Lower leg skin (tissue), 3 donors: ENCODE data around the gene CCZ1B.
"Not testable (repeated sequence)": the region's sequence is repeated elsewhere in the genome, so short reads cannot be mapped to it uniquely, and the experiment has no call there.

Source experiments
- POLR2A ChIP-seq, 2 donors: fragments of 450-650 bp; IDR thresholded peaks; one replicate each; pipeline ENCODE4 v1.6.1; 2016 to 2017; ENCODE audit warnings: antibody characterized with exemption in 2 of 2, mild to moderate bottlenecking in 1 of 2, moderate library complexity in 1 of 2
- TF ChIP-seq, protein P1 (sequence below), 3 donors: fragments of 450-650 bp; IDR thresholded peaks; one replicate each; pipeline ENCODE4 v1.5.1; 2016; ENCODE audit warnings: antibody characterized with exemption in 3 of 3, mild to moderate bottlenecking in 3 of 3, moderate library complexity in 2 of 3

DNA sequence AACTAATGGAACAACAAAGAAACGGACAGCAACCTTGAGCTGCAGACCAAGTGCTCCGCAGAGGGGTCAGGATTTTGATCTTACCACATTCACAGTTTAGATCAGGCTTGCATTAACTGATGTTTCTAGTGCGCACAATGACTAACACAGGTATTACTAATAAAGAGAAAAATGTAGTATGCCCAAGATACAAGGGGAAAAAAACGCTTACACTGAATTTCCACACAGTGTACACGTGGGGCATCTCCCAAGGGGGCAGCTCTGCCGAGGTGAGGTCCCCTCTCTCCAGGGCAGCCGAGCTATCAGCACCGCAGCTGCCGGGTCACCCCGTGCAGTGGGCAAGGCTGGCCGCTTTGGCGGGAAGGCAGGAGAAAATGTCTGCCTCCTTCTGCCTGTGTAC, 26.2 kb downstream of the CCZ1B start:
- TF ChIP-seq, protein P1, sequence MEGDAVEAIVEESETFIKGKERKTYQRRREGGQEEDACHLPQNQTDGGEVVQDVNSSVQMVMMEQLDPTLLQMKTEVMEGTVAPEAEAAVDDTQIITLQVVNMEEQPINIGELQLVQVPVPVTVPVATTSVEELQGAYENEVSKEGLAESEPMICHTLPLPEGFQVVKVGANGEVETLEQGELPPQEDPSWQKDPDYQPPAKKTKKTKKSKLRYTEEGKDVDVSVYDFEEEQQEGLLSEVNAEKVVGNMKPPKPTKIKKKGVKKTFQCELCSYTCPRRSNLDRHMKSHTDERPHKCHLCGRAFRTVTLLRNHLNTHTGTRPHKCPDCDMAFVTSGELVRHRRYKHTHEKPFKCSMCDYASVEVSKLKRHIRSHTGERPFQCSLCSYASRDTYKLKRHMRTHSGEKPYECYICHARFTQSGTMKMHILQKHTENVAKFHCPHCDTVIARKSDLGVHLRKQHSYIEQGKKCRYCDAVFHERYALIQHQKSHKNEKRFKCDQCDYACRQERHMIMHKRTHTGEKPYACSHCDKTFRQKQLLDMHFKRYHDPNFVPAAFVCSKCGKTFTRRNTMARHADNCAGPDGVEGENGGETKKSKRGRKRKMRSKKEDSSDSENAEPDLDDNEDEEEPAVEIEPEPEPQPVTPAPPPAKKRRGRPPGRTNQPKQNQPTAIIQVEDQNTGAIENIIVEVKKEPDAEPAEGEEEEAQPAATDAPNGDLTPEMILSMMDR (IDR thresholded peaks at IDR 0.05) = not testable (repeated sequence)
- TF ChIP-seq POLR2A (IDR thresholded peaks at IDR 0.05) = not testable (repeated sequence)
